HG03095 (cell line): ENCODE results near the gene GABARAPL1.
A peak's percentile ranks its signal among the peaks of the same experiment; 100 is the strongest.

ENCODE experiments used
- ATAC-seq: cut with Tn5 transposase; IDR thresholded peaks from one replicate; pipeline ENCODE4 v1.9.1; 2021; ENCODE audit warnings: moderate library complexity; ENCODE audit not compliant: unreplicated experiment

Gene GABARAPL1

DNA sequence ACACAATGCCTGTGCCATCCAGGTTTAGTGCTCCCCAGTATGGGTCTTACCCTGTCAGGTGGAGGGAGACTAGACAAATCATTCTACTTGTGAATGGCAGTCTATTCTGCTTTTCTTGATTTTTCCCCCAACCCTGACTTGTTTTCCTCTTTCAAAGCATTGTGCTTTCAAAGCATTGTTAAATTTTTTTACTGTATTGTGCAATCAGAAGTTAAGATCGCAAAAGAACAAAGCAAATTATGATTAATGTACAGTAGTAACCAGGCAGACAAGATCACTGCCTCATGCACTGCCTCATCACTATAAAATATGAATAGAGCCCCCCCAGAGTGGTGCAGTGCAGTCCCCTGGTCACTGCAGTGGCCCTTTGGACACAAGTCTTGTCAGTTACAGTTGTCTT is 14.1 kb downstream of the GABARAPL1 start:
- no peak for ATAC-seq

GRCh38 chr12:10227648-10228047 is 15.0 kb downstream of the GABARAPL1 start:
- ATAC-seq, result no peak

DNA sequence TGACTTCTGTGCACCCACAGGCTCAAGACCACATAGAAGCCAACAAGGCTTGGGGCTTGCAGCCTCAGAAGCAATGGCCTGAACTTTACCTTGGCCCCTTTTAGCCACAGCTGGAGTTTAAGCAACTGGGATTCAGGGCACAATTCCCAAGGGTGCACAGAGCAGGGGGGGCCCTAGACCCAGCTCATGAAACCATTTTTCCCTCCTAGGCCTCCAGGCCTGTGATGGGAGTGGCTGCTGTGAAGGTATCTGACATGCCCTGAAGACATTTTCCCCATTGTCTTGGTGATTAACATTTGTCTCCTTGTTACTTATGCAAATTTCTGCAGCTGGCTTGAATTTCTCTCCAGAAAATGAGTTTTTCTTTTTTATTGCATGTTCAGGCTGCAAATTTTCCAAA is 21.9 kb downstream of the GABARAPL1 start:
- ATAC-seq, result no peak

DNA sequence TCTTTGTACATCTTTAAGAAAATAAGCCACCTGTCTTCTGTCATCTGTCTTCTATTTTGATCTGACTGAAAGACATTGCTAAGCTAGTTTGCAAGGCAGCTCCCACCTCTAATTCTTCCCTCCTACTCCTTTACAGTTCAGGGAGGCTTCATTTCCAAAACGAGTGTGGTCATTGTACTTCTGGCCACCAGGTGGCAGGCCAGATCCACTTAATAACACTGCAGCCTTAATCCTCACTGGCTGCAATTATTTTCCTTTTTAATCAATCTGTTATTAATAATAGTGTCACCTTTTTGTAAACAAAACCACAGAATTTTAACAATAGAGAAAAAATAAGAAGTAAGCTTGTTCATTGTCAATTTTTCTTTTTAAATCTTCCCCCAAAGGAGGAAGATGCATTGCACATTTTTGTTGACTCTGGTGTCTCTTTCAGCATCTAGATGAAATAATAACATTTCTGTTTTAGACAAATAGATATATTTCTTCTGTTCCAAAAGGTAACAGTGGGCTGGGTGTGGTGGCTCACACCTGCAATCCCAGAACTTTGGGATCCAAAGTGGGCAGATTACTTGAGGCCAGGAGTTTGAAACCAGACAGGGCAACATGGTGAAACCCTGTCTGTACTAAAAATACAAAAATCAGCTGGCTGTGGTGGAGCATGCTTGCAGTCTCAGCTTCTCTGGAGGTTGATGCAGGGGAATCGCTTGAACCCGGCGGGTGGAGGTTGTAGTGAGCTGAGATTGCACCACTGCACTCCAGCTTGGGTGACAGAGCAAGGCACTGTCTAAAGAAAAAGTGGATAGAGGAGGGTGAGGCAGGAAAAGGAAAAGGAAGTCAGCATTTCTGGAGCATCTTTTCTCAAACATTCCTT is 23.3 kb downstream of the GABARAPL1 start:
- ATAC-seq, result no peak

- no peak for ATAC-seq
Measured at GRCh38 chr12:10236720-10237119, 24.0 kb downstream of the GABARAPL1 start.

DNA sequence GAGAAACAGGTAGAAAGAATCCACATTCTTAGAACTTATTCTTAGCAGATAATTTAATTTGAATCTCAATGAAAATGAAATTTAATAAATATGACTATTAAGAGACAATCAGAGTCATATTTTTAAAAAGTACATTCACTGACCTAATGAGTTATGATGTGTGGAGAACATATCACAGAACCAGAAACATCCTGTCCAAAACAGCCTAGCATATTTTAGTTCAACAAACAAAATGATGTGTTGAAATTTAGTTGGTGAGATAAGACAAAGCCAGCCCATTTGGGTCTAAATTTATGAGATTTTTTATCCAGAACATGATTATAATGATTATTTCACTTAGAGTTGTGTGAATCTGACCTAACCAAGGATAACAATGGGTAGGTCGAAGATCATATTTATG is 25.8 kb downstream of the GABARAPL1 start:
- ATAC-seq, result no peak

DNA sequence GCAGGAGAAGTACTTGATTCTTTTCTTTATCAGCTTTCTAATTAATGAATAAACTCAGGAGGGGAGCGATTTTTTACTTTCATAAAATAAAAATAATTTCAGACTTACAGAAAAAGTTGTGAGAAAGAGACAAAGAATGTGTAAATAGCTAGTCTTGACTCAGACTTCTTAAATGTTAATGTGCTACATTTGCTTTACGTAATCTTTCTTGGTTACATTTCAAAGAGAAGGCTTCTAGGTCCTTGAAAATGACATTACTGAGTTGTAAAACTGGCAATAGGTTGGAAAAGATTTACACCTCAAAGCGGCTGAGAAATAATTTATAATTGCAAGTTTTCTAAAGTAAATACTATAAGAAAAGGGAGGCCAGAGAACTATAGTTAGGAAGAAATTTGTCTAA is 28.6 kb downstream of the GABARAPL1 start:
- ATAC-seq, result no peak

GRCh38 chr12:10241727-10242126 is 29.1 kb downstream of the GABARAPL1 start:
- no peak for ATAC-seq

DNA sequence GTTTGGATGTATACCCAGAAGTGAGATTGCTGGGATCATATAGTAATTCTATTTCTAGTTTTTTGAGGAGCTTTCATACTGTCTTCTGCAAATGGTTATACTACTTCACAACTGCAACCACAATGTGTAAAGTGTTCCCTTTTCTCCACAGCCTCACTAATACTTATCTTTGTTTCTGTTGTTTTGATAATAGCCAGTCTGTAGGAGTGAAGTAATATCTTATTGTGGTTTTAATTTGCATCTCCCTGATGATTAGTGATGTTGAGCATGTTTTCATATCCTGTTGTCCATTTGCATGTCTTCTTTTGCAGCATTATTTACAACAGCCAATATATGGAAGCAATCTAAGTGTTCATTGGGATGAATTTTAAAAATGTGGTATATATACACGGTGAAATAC is 29.9 kb downstream of the GABARAPL1 start:
- ATAC-seq, result no peak

GRCh38 chr12:10243818-10244520 is 31.3 kb downstream of the GABARAPL1 start:
- peak; percentile 89 for ATAC-seq

- ATAC-seq, result no peak
Measured at GRCh38 chr12:10247436-10248058, 34.9 kb downstream of the GABARAPL1 start.

GRCh38 chr12:10249690-10250455 is 37.2 kb downstream of the GABARAPL1 start:
- no peak for ATAC-seq

- no peak for ATAC-seq
Measured at GRCh38 chr12:10251669-10252068, 39.0 kb downstream of the GABARAPL1 start.

DNA sequence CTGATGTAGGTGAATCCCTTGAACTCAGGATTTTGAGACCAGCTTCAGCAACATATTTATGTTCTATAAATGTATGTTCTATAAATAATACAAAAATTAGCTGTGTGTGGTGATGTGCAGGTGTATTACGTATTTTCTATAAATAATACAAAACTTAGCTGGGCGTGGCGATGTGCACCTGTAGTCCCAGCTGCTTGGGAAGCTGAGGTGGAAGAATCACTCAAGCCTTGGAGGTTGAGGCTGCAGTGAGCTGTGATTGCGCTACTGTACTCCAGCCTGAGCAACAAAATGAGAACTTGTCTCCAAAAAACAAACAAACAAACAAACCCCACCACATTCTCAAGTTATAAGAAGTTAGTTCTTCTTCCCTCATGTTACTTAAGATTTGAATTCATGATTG is 39.5 kb downstream of the GABARAPL1 start:
- ATAC-seq, result no peak

GRCh38 chr12:10256064-10256463 is 43.4 kb downstream of the GABARAPL1 start:
- ATAC-seq, result no peak

- no peak for ATAC-seq
Measured at GRCh38 chr12:10260927-10261326, 48.2 kb downstream of the GABARAPL1 start.

GRCh38 chr12:10268037-10268436 is 55.4 kb downstream of the GABARAPL1 start:
- ATAC-seq, result no peak

DNA sequence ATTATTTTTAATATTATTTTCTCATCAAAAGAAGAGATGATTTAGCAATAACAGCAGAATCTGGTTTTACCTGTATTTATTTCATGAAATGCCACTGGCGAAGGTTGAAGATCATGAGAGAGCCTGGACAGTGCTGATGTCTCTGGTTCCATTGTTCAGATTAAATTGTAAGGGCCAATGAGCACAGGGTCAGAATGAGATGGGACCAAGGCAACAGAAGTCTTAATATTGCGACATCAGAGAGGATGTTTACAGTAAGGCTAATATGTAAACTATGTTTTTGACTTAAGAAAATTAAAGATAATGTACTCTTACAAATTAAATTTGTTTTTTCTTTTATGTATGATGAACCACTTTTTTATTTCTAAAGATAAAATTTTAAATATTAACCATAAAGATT is 59.8 kb downstream of the GABARAPL1 start:
- no peak for ATAC-seq
